Esophagus squamous epithelium (tissue), 5 donors: ENCODE data around the gene ACSS3. TPM values are rescaled to one million over a fixed set of nuclear protein-coding genes. Genes with fewer than 3 reads are reported as not detected.

Source experiments
- DNase-seq: peaks from one replicate; lab custom pipeline; 2025; lab: John Stamatoyannopoulos, UW
- H3K27ac ChIP-seq, 4 donors: fragments of 200-600 bp; sonication (generic); one replicate each; pipeline ENCODE4 v1.5.1; 2016 to 2019; ENCODE audit warnings: mild to moderate bottlenecking in 1 of 4
- H3K27me3 ChIP-seq, 4 donors: fragments of 200-600 bp; sonication (generic); 1 replicate in 3 of 4; 2 replicates in 1 of 4; pipeline versions ENCODE4 v1.5.1 to v1.6.0; 2017 to 2021; ENCODE audit warnings: antibody characterized with exemption in 1 of 4
- H3K36me3 ChIP-seq, 3 donors: fragments of 200-600 bp; sonication (generic); one replicate each; pipeline ENCODE4 v1.5.1; 2016 to 2019
- H3K4me1 ChIP-seq, 3 donors: fragments of 200-600 bp; sonication (generic); one replicate each; pipeline ENCODE4 v1.5.1; 2017 to 2019
- H3K4me3 ChIP-seq, 4 donors: fragments of 200-600 bp; sonication (generic); 1 replicate in 3 of 4; 2 replicates in 1 of 4; pipeline ENCODE4 v1.5.1; 2016 to 2019; ENCODE audit warnings: mild to moderate bottlenecking in 2 of 4, moderate library complexity in 1 of 4
- H3K9me3 ChIP-seq, 3 donors: fragments of 200-600 bp; sonication (generic); one replicate each; pipeline ENCODE4 v1.5.1; 2016 to 2019
- CTCF ChIP-seq, 6 experiments: fragments of 450-650 bp in 4 of 6; fragments of 200-600 bp in 2 of 6; sonication (generic) in 2 of 6; IDR thresholded peaks; one replicate each; pipeline ENCODE4 v1.5.1; 2016 to 2019; ENCODE audit warnings: antibody characterized with exemption in 6 of 6, mild to moderate bottlenecking in 4 of 6, moderate library complexity in 4 of 6
- POLR2A ChIP-seq, 4 donors: fragments of 450-650 bp; IDR thresholded peaks; one replicate each; pipeline ENCODE4 v1.6.1; 2017; ENCODE audit warnings: antibody characterized with exemption in 4 of 4, mild to moderate bottlenecking in 4 of 4, moderate library complexity in 3 of 4
- WGBS, 2 donors: methylation state at CpG; one replicate each; pipeline ENCODE4 v1.1.5; 2018; 5-methylcytosine and 5-hydroxymethylcytosine counted together
- intact Hi-C: fragments of 100-400 bp; cut with DNase I; formaldehyde crosslinking; loops from one replicate; pipeline ENCODE4 v1.15.0; 2022
- total RNA-seq, 4 donors: library from RNA; depleted of rRNA; stranded (reverse); fragments of >200 nt; gene quantifications; one replicate each; pipeline ENCODE4 v1.1.0, GENCODE V29; 2016
- donor health status: DM: yes; HTN: yes; CAD: no.

ACSS3 gene
- total RNA-seq, 4 donors from 2014 or later = 0.35 to 7.4 (median 1.0) TPM

- Histone ChIP-seq H3K36me3 (no peaks in the 10 kb centered on the region), H3K4me3 (no peak overlapping the region), H3K27me3 (no peaks in the 10 kb centered on the region), H3K27ac (no peak overlapping the region), H3K4me1 (no peaks in the 10 kb centered on the region), H3K9me3 (no peaks in the 10 kb centered on the region)
- intact Hi-C loops = no loop called here
- DNase-seq = no peak
- 18 to 19% methylated on average over 3 of the region's 3 CpGs for whole genome bisulfite sequencing, 2 donors
- TF ChIP-seq CTCF (IDR thresholded peaks at IDR 0.05) (no peak), POLR2A (IDR thresholded peaks at IDR 0.05) (no peak)
Measured at GRCh38 chr12:81203671-81204204, 125.9 kb downstream of the ACSS3 start.

- no peak for TF ChIP-seq CTCF (IDR thresholded peaks at IDR 0.05)
- no peak for TF ChIP-seq POLR2A (IDR thresholded peaks at IDR 0.05)
- intact Hi-C loops = no loop called here
Measured at GRCh38 chr12:81205416-81205815, 127.5 kb downstream of the ACSS3 start.

GRCh38 chr12:81206429-81206828, 128.6 kb downstream of the ACSS3 start:
- no peaks in the 10 kb centered on the region for H3K4me1 ChIP-seq
- DNase-seq = no peak
- no peak overlapping the region for H3K4me3 ChIP-seq
- no peaks in the 10 kb centered on the region for H3K36me3 ChIP-seq
- no peaks in the 10 kb centered on the region for H3K9me3 ChIP-seq
- H3K27ac ChIP-seq = no peak overlapping the region
- WGBS, 2 donors = 37 to 42% methylated on average over 2 of the region's 2 CpGs
- no peak for TF ChIP-seq CTCF (IDR thresholded peaks at IDR 0.05)
- TF ChIP-seq POLR2A (IDR thresholded peaks at IDR 0.05) = no peak
- intact Hi-C loops = no loop called here
- H3K27me3 ChIP-seq = no peaks in the 10 kb centered on the region

More at GRCh38 chr12:81205416-81205815, 127.5 kb downstream of the ACSS3 start:
- Histone ChIP-seq H3K36me3 (no peaks in the 10 kb centered on the region), H3K27me3 (no peaks in the 10 kb centered on the region), H3K4me1 (no peaks in the 10 kb centered on the region), H3K4me3 (no peak overlapping the region), H3K27ac (no peak overlapping the region), H3K9me3 (no peaks in the 10 kb centered on the region)
- no peak for DNase-seq
- WGBS, 2 donors = 54 to 85% methylated on average over 1 of the region's 1 CpG

DNA sequence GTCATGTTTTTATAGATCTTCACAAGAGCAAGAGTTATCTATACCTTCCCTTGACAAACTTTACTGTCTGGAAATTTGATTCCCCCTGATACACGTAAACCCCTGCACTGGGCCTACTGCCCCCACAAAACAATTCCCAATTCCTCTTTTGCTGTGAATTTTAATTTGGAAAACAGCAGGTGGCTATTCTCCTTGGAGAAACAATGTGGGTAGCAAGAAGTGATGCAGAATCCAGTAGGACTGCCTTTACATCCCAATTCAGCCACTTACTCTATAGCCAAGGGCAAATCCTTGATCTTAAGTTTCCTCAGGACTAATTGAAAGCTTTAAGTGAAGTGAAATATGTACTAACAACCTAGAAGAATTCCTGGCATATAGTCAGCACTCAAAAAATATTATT, 129.3 kb downstream of the ACSS3 start:
- intact Hi-C loops = no loop called here
- H3K36me3 ChIP-seq = no peaks in the 10 kb centered on the region
- no peaks in the 10 kb centered on the region for H3K4me1 ChIP-seq
- no peak overlapping the region for H3K4me3 ChIP-seq
- 78 to 79% methylated on average over 1 of the region's 1 CpG for WGBS, 2 donors
- no peak overlapping the region for H3K27ac ChIP-seq
- TF ChIP-seq CTCF (IDR thresholded peaks at IDR 0.05) (no peak), POLR2A (IDR thresholded peaks at IDR 0.05) (no peak)
- no peaks in the 10 kb centered on the region for H3K9me3 ChIP-seq
- H3K27me3 ChIP-seq = no peaks in the 10 kb centered on the region
- no peak for DNase-seq

- H3K9me3 ChIP-seq = no peaks in the 10 kb centered on the region
- H3K4me1 ChIP-seq = no peaks in the 10 kb centered on the region
- no peak for DNase-seq
- intact Hi-C loops = no loop called here
- 50 to 85% methylated on average over 4 of the region's 4 CpGs for WGBS, 2 donors
- no peaks in the 10 kb centered on the region for H3K36me3 ChIP-seq
- H3K27ac ChIP-seq = no peak overlapping the region
- H3K27me3 ChIP-seq = no peaks in the 10 kb centered on the region
- TF ChIP-seq POLR2A (IDR thresholded peaks at IDR 0.05) (no peak), CTCF (IDR thresholded peaks at IDR 0.05) (no peak)
- no peak overlapping the region for H3K4me3 ChIP-seq
Measured at GRCh38 chr12:81207664-81208063, 129.8 kb downstream of the ACSS3 start.
